ENCODE data around the gene SH3PXD2A. TPM values are rescaled to one million over a fixed set of nuclear protein-coding genes. Genes with fewer than 3 reads are reported as not detected.

The SH3PXD2A gene
- total and polyA plus RNA-seq, 2 donors (not counting 1 experiment from before 2014, with no cell fraction given) = 3.2 to 33.5 TPM

- Histone ChIP-seq H3K9ac (ENCODE audit: low read length) (no peak overlapping the region), H3K9me3 (ENCODE audit: control extremely low read depth in 1 of 3, control insufficient read depth in 2 of 3, insufficient read depth in 1 of 3, low read length in 2 of 3) (peaks cover 0 to under 1% (median 0%) of the 10 kb centered on the region in 3 donors), H3K27ac (ENCODE audit: low read length in 2 of 2) (no peak overlapping the region), H3K4me2 (replicated peaks; ENCODE audit: low read depth, low read length, poor library complexity, severe bottlenecking) (no peak overlapping the region), H3K27me3 (replicated peaks in 1 of 4; ENCODE audit: control extremely low read depth in 1 of 4, control insufficient read depth in 3 of 4, insufficient read depth in 4 of 4, low read length in 3 of 4) (peaks cover 0 to 17% (median 4%) of the 10 kb centered on the region in 4 experiments), H2AFZ (ENCODE audit: insufficient read depth, low read depth, low read length, poor library complexity, severe bottlenecking) (no peak overlapping the region), H3K4me3 (ENCODE audit: control extremely low read depth in 1 of 5, extremely low read depth in 1 of 5, insufficient read depth in 1 of 5, low read depth in 2 of 5, low read length in 4 of 5) (no peak overlapping the region), H3K36me3 (replicated peaks in 1 of 2; ENCODE audit: control extremely low read depth in 1 of 2, control insufficient read depth in 1 of 2, extremely low read depth in 1 of 2, insufficient read depth in 2 of 2, low read length in 1 of 2) (no peaks in the 10 kb centered on the region), H3K79me2 (ENCODE audit: control insufficient read depth, insufficient read depth, low read length) (no peaks in the 10 kb centered on the region), H4K20me1 (ENCODE audit: control insufficient read depth, insufficient read depth, low read length, poor library complexity, severe bottlenecking) (no peaks in the 10 kb centered on the region), H3K4me1 (ENCODE audit: control insufficient read depth in 2 of 2, insufficient read depth in 2 of 2, low read length in 2 of 2) (no peaks in the 10 kb centered on the region)
- CTCF ChIA-PET = interaction anchor here (0.9 kb wide), 1 partner anchor 45 kb away, joined by 3 read pairs; no protein-coding TSS in a partner anchor
- WGBS (ENCODE audit: insufficient coverage) = 34% methylated on average over 18 of the region's 18 CpGs
- H3K9me3 Mint-ChIP-seq (ENCODE audit: insufficient read depth) = peaks cover under 1% of the 10 kb centered on the region
- H3K4me3 Mint-ChIP-seq = no peak overlapping the region
- peaks cover 30% of the 10 kb centered on the region for H3K27me3 Mint-ChIP-seq
- POLR2A ChIA-PET = no interaction called here
- DNase-seq (no peak), ATAC-seq (ENCODE audit: low read depth) (no peak)
- TF ChIP-seq, protein P1, sequence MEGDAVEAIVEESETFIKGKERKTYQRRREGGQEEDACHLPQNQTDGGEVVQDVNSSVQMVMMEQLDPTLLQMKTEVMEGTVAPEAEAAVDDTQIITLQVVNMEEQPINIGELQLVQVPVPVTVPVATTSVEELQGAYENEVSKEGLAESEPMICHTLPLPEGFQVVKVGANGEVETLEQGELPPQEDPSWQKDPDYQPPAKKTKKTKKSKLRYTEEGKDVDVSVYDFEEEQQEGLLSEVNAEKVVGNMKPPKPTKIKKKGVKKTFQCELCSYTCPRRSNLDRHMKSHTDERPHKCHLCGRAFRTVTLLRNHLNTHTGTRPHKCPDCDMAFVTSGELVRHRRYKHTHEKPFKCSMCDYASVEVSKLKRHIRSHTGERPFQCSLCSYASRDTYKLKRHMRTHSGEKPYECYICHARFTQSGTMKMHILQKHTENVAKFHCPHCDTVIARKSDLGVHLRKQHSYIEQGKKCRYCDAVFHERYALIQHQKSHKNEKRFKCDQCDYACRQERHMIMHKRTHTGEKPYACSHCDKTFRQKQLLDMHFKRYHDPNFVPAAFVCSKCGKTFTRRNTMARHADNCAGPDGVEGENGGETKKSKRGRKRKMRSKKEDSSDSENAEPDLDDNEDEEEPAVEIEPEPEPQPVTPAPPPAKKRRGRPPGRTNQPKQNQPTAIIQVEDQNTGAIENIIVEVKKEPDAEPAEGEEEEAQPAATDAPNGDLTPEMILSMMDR (IDR thresholded peaks at IDR 0.05) = no peak
- no peak for TF ChIP-seq EZH2 (IDR thresholded peaks at IDR 0.05; ENCODE audit: borderline replicate concordance, insufficient read depth, low read depth, low read length, poor library complexity, severe bottlenecking)
- H3K27ac Mint-ChIP-seq = no peak overlapping the region
- intact Hi-C loops (cut with micrococcal nuclease) = no loop called here
- H3K4me1 Mint-ChIP-seq = no peaks in the 10 kb centered on the region
These were observed 97.7 kb downstream of the SH3PXD2A start for GRCh38 chr10:103757531-103758293.

- H3K79me2 ChIP-seq (ENCODE audit: control insufficient read depth, insufficient read depth, low read length) = no peaks in the 10 kb centered on the region
- POLR2A ChIA-PET = no interaction called here
- H3K4me2 ChIP-seq (replicated peaks; ENCODE audit: low read depth, low read length, poor library complexity, severe bottlenecking) = no peak overlapping the region
- Mint-ChIP-seq H3K9me3 (ENCODE audit: insufficient read depth) (peaks cover 9% of the 10 kb centered on the region), H3K4me3 (no peak overlapping the region), H3K27ac (no peak overlapping the region), H3K27me3 (peaks cover 32% of the 10 kb centered on the region), H3K4me1 (no peaks in the 10 kb centered on the region)
- peaks cover 0 to 17% (median 6%) of the 10 kb centered on the region in 4 experiments for H3K27me3 ChIP-seq (replicated peaks in 1 of 4; ENCODE audit: control extremely low read depth in 1 of 4, control insufficient read depth in 3 of 4, insufficient read depth in 4 of 4, low read length in 3 of 4)
- intact Hi-C loops (cut with micrococcal nuclease) = no loop called here
- H3K4me3 ChIP-seq (ENCODE audit: control extremely low read depth in 1 of 5, extremely low read depth in 1 of 5, insufficient read depth in 1 of 5, low read depth in 2 of 5, low read length in 4 of 5) = no peak overlapping the region
- peaks cover 0 to 10% (median 9%) of the 10 kb centered on the region in 3 donors for H3K9me3 ChIP-seq (ENCODE audit: control extremely low read depth in 1 of 3, control insufficient read depth in 2 of 3, insufficient read depth in 1 of 3, low read length in 2 of 3)
- no peaks in the 10 kb centered on the region for H3K4me1 ChIP-seq (ENCODE audit: control insufficient read depth in 2 of 2, insufficient read depth in 2 of 2, low read length in 2 of 2)
- H2AFZ ChIP-seq (ENCODE audit: insufficient read depth, low read depth, low read length, poor library complexity, severe bottlenecking) = no peak overlapping the region
- no peaks in the 10 kb centered on the region for H4K20me1 ChIP-seq (ENCODE audit: control insufficient read depth, insufficient read depth, low read length, poor library complexity, severe bottlenecking)
- no peak overlapping the region for H3K27ac ChIP-seq (ENCODE audit: low read length in 2 of 2)
- ATAC-seq (ENCODE audit: low read depth) = no peak
- no peak for DNase-seq
- CTCF ChIA-PET = no interaction called here
- WGBS (ENCODE audit: insufficient coverage) = 88% methylated on average over 5 of the region's 8 CpGs
- no peak for TF ChIP-seq EZH2 (IDR thresholded peaks at IDR 0.05; ENCODE audit: borderline replicate concordance, insufficient read depth, low read depth, low read length, poor library complexity, severe bottlenecking)
- TF ChIP-seq, protein P1 (IDR thresholded peaks at IDR 0.05) = no peak
- no peaks in the 10 kb centered on the region for H3K36me3 ChIP-seq (replicated peaks in 1 of 2; ENCODE audit: control extremely low read depth in 1 of 2, control insufficient read depth in 1 of 2, extremely low read depth in 1 of 2, insufficient read depth in 2 of 2, low read length in 1 of 2)
- no peak overlapping the region for H3K9ac ChIP-seq (ENCODE audit: low read length)
These were observed 99.0 kb downstream of the SH3PXD2A start for GRCh38 chr10:103756277-103756869.
